MM.1S (cell line): ENCODE measurements around the gene DTNB.

Experiments used
- CTCF ChIP-seq: fragments of 300-600 bp; sonication (generic); IDR thresholded peaks from 2 replicates; pipeline ENCODE4 v1.5.1; 2016; ENCODE audit warnings: antibody characterized with exemption, low read length, mixed read lengths
- EZH2 ChIP-seq: fragments of 300-600 bp; sonication (generic); optimal IDR thresholded peaks from 2 replicates; pipeline ENCODE3; 2017; ENCODE audit warnings: low read depth, mild to moderate bottlenecking, antibody characterized with exemption, low read length, mixed read lengths

DNA sequence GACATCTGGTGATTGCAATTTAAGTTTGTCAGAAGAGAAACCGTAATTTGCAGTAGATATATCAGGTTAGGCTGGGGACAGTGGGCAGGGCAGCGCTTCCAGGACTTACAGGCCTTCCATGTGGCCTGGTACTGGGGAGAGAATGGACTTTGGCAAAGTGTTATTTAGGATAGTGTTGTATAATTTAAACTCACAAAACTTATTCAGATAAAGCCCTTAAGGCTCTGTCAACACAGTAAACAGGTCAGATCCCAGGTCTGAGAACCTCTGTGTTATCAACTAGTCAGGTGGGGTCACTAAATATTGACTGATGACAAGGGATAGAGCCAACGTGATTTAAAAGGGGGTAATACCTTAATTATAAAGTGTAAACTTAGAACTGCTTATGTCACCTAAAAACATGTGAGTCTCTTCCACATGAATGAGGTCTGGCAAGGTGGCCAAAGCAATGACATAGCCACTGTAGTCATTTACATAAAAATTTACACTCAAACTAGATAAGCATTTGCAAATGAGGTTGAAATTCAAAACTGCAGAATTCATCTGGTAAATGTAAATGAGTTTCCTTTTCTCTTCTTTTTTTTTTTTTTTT is 251.5 kb downstream of the DTNB start:
- TF ChIP-seq CTCF (no peak), EZH2 (no peak)
